ENCODE data around the gene RSPO4. TPM values are rescaled to one million over a fixed set of nuclear protein-coding genes. Genes with fewer than 3 reads are reported as not detected.
"Not testable (repeated sequence)": the region's sequence is repeated elsewhere in the genome, so short reads cannot be mapped to it uniquely, and the experiment has no call there.

RSPO4 gene
- total RNA-seq = under 1 TPM; 0.71 to 0.74 TPM
- long read RNA-seq = 0 reads

DNA sequence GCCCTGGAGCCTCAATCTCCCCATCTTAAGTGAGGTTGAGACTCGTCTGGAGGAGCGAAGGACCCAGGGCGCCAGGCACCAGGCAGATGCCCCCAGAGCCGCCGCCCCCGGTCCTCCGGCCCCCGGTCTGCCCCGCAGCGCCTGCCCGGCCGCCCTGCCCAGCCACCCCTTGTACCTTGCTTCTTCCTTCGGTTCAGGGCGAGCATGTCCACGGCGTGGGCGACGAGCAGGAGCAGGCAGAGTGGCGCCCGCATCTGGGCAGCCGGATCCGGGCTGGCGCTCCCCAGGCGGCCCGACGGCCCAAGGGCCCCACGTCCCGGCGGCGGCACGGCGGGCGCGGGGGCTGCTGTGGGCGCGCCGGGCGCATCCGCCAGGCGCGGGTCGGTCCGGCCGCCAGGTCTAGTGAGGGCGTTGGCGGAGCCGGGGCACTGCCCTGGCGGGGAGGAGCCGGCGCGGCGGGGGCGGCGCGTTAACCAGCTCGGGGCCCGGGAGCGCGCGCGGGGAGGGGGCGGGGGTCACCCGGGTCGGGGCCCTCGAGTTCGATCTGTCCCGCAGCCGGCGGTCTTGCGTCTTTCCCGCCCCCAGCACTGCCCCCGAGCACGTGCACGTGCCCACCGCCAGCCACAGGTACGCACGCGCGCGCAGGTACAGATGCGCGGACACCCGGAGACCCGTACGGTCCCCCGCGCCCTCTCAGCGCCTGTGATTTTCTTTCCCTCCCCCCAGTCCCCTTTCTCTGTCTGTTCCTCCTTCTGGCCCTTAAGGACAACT lies at the start of gene RSPO4:
Gene RSPO4, minus strand, starts transcription at position 401 of the 771 bp plus-strand sequence. Its CDS starts 147 bp downstream, at position 254.
- DNase-seq = no peak
- peak in 1 of 2 donors; percentile 45 for ATAC-seq
- intact Hi-C loops (cut with DNase I) = no loop called here

DNA sequence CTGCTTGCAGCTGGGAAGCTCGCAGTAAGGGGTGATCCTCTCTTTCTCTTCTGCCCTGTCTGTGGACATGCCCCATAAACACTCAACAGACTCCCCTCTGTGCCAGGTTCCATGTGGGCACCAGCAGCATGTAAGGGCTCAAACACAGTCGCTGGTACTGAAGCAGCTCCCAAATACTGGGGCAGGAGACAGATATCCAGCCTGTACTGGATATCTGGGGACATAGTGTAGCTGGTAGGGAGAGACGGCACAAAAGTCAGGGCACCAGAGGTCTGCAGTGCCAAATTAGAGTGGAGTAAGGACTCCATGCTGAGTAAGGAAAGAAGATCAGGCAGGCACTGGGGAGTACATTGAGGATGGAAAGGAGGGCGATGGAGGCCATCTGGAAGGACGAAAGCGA lies 48.3 kb upstream of the RSPO4 start:
- DNase-seq (no peak), ATAC-seq (no peak)
- intact Hi-C loops (cut with DNase I) = no loop called here

DNA sequence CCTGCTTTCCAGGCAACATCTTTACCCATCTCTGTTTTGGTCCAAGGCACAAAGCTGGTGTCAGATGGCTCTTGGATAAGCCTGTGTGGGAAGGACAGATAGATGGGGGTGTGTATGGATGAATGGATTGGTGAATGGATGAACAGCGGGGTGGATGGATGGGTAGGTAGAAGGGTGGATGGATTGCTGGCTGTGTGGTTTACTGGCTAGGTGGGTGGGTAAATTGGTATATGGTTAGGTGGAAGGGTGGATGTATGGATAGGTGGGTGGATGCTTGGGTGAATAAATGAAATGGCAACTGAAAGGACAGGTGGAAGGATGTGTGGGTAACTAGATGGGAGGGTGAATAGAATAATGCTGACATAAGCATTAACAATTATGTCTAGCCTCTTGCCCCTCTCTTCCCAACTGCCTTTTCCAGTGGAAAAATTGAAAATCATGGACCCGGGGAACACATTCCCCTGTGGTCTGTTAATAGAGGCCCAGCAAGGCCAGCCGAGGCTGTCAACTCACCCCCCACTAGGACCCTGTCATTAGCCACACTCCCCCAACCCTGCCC lies 43.8 kb upstream of the RSPO4 start:
- no peak for ATAC-seq

DNA sequence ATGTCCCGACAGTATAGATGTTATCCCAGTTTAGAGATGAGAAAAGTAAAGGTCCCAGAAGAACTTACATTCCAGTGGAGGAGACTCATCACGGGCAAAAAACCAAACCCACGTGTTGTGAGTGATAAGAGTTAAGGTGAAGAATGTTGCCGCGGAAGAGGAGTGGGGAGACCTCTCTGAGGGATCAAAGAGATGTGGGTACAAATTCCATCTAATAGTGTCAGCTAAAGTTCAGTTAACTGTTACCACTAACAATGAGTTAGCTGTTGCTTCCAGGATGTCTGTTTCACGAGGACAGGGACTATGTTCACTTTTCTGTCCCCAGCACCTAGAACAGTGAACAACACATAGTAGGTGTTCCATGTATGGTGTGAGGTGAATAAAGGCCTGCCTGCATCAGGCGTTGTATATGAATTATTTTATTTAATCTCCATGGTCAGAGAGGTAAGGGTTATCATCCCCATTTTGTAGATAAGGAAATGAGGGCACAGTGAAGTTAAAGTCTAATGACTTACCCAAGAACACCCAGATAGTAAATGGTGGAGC lies 39.8 kb upstream of the RSPO4 start:
- DNase-seq = no peak
- intact Hi-C loops (cut with DNase I) = no loop called here
- no peak for ATAC-seq

More for the DNA sequence above, 43.8 kb upstream of the RSPO4 start:
- intact Hi-C loops (cut with DNase I) = no loop called here
- no peak for DNase-seq

DNA sequence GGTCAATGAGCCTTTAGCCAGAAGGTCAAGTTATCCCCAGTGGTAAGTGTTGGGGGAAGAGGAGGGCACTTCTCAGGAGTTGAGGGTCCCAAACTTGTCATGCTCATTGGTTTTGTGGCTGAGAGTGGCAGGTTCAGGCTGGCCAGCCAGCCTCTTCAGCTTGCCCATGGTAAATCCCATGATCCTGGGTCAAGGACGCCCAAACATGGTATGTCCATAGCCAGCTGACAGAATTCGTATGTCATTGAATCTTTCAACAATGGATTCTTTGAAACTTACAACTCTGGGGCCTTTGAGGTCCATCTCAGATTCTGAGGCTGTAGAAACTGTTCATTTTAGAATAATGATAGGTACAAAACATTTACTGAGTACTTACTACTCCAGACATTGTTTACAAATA lies 36.1 kb upstream of the RSPO4 start:
- ATAC-seq = no peak
- no peak for DNase-seq
- intact Hi-C loops (cut with DNase I) = no loop called here

DNA sequence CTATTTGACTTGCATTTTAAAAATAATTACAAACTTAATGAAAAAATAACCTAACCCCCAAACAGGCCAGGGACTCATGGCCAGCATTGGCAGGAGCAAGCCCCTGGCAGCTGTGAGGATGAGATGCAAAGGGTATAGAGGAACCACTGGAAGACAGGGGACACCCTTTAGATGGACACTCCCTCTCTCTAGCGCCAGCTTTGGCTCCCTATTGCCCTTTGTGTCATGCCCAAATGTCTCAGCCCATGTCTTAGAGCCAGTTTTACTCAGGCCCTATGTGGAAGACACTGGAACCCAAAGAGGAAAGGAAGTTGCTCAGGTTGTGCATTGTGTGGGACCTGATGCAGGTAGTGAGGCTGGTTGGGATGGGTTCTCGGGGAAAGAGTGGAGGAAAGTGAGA lies 34.9 kb upstream of the RSPO4 start:
- ATAC-seq (no peak), DNase-seq (no peak)
- intact Hi-C loops (cut with DNase I) = no loop called here

DNA sequence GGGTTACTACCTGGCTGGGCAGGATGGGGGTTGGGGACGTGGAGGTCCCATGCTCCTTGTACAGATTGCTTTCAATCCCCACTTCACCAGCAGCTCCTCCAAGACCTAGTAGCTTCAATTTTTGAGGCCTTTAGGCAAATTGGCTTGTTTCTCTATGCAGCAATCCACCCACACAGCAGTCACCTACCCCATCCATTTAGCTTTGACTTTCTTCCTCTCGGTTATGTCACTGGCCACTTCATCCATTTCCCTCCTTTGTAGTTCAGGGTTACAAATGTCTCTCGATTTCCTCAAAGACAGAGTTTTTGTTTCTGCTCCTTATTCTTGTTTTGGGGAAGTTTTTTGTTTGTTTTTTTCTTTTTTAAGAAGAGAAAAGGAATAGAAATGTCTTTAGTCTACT lies 33.4 kb upstream of the RSPO4 start:
- ATAC-seq (no peak), DNase-seq (no peak)
- intact Hi-C loops (cut with DNase I) = no loop called here

DNA sequence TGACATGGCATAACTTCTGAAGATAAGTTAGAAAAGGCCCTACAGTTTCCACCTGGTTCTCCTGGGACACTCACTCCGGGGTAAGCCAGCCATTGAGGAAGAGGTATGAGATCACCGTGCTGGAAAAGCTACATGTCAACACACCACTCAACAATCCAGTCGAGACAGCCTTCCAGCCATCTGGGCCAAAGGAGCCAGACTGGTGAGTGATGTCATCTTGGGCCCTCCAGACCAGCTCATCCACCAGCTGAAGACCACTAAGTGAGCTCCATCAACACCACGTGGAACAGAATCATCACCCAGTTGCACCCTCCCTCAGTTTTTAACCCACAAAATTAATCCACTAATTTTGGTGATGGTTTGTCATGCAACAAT lies 32.3 kb upstream of the RSPO4 start:
- no peak for ATAC-seq
- intact Hi-C loops (cut with DNase I) = no loop called here
- no peak for DNase-seq

DNA sequence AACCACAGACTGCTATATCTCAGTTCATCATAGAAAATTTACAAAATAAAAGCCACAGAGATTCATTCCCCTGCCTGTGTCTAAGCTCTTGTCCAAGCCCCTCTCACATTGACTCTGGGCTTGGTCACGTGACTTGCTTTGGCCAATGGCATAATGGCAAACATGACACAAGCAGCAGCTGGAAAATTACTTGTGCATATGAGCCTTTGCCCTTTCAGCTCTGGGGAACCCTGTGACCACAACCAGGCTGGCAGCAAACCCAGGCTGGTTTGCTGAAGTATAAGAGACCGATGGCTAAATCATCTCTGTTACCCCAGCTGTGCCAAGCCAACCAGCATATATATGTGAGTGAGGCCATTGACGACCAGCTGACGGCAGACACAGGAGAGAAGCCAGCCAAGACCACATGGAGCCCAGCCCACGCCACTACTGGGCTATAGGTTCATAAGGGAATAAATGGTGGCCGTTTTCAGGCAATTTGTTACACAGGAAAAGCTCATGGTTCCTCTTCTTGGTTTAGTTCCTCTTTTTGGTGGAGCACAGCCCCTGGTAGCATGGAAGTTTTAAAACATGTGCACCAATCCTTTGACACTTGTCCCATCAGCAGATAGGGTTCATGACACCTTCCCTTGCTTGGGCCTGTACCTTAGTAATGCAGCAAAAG lies 31.8 kb upstream of the RSPO4 start:
- no peak for DNase-seq
- no peak for ATAC-seq
- intact Hi-C loops (cut with DNase I) = no loop called here

DNA sequence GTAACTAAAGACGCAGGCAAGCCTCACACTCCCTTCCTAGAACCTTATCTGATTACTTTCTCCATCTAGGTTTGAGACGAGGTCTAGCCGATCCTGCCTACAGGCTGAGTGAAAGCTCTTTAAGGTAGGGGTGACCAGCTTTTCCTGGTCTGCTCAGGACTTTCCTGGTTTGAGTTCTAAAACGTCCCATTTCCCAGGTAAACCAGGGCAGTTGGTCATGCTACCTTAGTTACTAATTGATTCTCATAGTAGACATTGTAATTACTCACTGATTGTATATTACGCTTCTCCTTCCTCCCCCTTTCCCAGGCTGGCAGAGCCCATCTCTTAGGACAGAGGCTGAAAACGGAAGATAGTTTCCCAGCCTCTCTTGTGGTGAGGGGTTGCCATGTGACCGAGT lies 27.9 kb upstream of the RSPO4 start:
- intact Hi-C loops (cut with DNase I) = no loop called here
- ATAC-seq = no peak

DNA sequence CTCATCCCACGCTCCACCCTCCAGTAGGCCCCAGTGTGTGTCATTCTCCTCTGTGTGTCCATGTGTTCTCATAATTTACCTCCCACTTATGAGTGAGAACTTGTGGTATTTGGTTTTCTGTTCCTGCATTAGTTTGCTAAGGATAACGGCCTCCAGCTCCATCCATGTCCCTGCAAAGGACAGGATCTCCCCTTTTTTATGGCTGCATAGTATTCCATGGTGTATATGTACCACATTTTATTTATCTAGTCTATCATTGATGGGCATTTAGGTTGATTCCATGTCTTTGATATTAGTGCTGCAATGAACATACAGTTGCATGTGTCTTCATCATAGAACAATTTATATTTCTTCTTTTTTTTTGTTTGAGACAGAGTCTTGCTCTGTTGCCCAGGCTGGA lies 24.1 kb upstream of the RSPO4 start:
- intact Hi-C loops (cut with DNase I); DNase-seq; ATAC-seq: not testable (repeated sequence)

More for the DNA sequence above, 27.9 kb upstream of the RSPO4 start:
- no peak for DNase-seq

DNA sequence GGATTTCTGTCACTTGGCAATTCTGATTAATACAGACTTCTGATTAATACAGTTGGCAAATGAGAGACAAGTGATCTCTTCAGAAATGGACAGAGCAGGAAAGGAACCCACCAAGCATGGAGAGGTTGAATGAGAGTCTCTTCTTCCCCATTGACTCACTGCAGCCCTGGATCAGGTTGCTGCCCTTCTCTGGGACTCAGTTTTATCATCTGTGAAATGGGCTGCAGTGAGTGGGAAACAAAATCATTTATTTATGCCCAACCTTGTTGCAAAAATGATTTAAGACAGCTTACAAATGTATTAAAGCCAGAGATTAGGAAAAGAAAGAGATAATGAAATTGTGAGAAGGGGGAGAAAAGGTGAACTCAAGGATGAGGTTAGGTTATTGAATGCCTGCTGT lies 20.8 kb upstream of the RSPO4 start:
- no peak for DNase-seq
- intact Hi-C loops (cut with DNase I) = no loop called here
- no peak for ATAC-seq

DNA sequence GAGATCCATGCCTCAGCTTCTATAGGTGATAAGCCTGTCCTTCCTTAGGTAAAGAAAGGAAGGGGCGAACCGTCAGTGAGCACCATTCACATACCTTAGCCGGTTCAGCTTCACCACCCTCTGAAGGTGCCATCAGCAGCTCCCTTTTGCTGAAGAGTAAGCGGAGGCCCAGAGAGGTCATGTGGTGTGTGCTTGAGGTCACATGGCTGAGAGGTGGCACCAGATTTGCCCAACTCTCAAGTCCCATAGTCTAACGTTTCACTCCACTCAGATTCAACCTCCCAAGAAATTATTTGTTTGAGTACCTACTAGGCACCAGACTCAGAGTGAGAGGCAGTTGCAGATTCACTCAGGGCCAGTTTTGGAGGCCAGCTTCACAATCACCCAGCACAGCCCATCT lies 18.5 kb upstream of the RSPO4 start:
- DNase-seq = no peak
- no peak for ATAC-seq
- intact Hi-C loops (cut with DNase I) = no loop called here

DNA sequence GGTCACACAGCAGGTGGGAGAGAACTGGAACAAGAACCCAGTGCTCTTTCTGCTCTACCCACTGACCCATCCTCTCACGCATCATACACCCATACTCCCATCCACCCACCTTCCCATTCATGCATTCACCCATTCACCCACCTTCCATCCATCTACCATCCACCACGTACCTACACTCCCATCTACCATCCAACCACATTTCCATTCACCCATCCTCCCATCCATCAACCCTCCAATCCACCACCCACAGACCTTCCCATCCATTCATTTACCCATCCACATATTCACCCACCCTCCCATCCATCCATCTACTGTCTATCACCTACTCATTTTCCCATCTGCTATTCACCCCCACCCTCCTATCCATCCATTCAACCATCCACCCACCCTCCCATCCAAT lies 17.2 kb upstream of the RSPO4 start:
- ATAC-seq (no peak), DNase-seq (no peak)
- intact Hi-C loops (cut with DNase I) = no loop called here

DNA sequence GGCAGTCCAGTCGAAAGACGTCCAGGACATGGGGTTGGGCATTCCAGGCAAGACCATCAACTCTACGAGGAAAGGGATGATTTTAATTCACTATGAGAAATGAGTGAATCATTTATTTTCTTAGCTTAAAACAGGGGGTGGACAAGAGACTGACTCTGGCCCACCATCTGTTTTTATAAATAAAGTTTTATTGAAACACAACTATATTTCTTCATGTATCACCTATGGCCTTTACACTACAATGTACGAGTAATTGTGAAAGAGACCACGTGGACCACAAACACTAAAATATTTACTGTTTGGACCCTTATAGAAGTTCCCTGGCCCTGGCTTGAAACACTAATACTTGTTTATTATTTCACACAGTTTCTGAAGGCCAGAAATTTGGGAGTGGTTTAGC lies 15.6 kb upstream of the RSPO4 start:
- DNase-seq (no peak), ATAC-seq (no peak)
- intact Hi-C loops (cut with DNase I) = no loop called here

DNA sequence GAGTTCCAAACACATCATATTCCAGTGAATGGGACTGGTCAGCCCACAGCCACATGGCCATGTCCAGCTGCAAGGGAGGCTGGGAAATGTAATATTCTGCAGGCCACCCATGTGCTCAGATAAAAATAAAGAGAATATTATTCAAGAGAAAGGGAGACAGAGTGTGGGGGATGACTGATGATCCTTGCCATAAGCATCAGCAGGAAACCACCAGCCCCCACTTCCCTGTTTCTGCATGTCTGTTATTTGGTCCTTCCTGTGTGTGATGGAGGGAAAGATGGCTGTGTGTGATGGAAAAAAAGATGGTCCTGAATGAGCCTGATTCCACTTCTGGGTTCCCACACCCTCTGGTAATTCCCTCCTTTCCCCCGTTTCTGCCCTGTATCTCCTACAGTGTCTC lies 13.1 kb upstream of the RSPO4 start:
- intact Hi-C loops (cut with DNase I) = no loop called here
- ATAC-seq (no peak), DNase-seq (no peak)

DNA sequence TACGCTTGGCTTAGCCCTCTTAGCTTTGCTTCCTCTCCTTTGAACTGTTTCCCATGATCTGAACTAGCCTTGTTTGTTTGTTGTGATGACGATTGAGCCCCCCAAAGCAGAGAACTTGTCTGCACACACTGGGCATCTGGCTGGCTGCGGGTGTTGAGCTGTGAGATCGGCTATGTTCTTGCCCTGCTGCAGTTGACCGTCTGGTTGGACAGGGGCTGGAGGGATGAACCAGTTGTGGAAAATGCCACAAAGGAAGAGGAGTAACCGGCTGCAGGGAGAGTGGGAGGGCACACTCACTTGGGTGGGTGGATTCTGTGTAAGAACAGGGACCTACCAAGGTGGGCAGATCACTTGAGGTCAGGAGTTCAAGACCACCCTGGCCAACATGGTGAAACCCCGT lies 12.4 kb upstream of the RSPO4 start:
- ATAC-seq (no peak), DNase-seq (no peak)
- intact Hi-C loops (cut with DNase I) = no loop called here

DNA sequence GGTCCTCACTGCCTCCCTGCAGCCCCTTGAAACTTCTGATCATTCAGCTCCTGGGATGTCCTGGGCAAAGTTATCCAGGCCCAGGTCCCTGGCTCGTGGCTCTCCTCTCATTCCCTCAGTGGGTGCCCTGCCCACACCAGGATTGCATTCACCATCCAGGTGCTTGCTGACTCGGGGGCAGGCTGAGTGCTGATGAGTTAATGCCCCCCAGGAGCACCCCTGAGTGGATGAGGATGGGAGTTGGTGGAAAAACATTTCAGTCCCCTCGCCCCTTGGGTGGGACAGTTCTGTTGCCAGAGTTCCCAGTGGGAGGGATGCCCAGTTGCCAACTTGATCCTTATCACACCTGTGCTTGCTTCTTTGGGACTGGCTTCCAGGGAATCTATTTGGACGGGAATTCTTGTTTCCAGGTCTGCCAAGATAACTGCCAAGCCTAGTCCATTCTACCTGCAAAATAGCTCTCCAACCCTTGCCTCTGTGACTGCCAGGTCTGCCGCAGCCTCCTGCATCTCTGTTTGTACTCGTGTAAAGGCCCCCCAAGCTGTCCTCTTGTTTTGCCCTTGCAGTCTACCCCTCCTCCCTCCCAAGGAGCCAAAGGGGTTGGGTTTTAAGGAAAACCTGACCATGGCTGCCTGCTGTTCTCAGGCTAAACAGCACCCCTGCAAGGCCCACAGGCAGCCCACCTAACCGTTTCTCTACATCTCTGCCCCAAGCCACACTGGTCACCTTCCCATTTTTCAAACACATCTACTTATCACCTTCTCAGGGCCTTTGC lies 11.6 kb upstream of the RSPO4 start:
- intact Hi-C loops (cut with DNase I) = no loop called here
- DNase-seq (no peak), ATAC-seq (no peak)

DNA sequence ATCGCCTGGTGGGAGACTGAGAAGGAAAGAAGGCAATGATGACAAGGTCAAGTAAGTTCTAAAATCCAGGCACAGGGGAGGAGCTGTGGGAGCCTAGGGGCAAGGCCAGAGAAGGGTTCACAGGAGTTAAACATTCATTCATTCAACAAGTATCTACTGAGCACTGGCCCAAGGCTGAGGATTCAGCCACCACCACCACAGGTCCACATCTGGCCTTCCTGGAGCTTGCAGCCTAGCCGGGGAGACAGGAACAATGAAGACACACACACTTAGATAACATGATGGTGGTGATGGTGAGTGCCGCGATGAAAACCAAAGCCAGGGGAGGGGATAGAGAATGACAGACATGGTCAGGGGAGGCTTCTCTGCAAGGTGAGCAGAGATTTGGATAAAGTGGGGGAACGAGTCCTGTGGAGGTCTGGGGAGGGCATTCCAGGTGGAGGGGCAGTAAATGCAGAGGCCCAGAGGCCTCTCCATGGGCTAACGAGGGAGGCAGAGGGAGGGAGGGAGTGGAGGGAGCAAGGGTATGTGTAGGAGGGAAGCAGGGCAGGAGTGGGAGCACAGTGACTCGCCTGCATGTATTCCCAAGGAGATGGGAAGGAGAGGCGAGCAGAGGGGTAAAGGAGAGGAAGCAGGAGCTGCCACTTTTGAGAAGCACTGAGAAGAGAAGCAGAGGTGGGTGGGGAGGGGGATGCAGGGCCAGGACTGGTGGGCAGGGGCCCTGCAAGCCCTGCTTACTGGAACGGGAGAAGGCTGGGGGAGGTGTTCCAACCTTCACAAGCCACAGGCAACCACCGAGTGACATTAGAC lies 10.5 kb upstream of the RSPO4 start:
- no peak for DNase-seq

More for the DNA sequence above, 10.5 kb upstream of the RSPO4 start:
- ATAC-seq = no peak
- intact Hi-C loops (cut with DNase I) = no loop called here
